ENCODE results near the gene RNF43. TPM values are rescaled to one million over a fixed set of nuclear protein-coding genes. Genes with fewer than 3 reads are reported as not detected.

Gene RNF43
- total and polyA plus RNA-seq, 2 donors (not counting 1 experiment from before 2014, with no cell fraction given): 2.5 to 2.6 TPM

DNA sequence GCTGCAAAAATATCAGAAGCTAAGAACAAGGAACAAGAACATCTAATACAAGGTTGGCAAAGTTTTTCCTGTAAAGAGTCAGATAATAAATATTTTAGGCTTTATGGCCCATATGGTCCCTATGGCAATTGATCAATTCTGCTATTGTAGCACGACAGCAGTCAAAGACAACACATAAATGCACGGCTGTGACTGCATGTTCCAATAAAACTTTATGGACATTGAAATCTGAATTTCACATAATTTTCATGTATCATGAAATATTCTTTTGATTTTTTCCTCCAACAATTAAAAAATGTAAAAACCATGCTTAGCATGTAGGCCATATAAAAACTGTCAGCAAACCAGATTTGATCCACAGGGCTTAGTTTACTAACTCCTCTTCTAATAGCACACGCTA is 10.5 kb upstream of the RNF43 start:
- Histone ChIP-seq H3K9me3 (ENCODE audit: control extremely low read depth in 1 of 3, control insufficient read depth in 2 of 3, insufficient read depth in 1 of 3, low read length in 2 of 3) (no peaks in the 10 kb centered on the region), H3K9ac (ENCODE audit: low read length) (no peak overlapping the region), H3K27ac (ENCODE audit: low read length in 2 of 2) (no peak overlapping the region), H2AFZ (ENCODE audit: insufficient read depth, low read depth, low read length, poor library complexity, severe bottlenecking) (no peak overlapping the region), H3K79me2 (ENCODE audit: control insufficient read depth, insufficient read depth, low read length) (no peaks in the 10 kb centered on the region), H3K4me1 (ENCODE audit: control insufficient read depth in 2 of 2, insufficient read depth in 2 of 2, low read length in 2 of 2) (no peaks in the 10 kb centered on the region), H3K4me3 (ENCODE audit: control extremely low read depth in 1 of 5, extremely low read depth in 1 of 5, insufficient read depth in 1 of 5, low read depth in 2 of 5, low read length in 4 of 5) (no peak overlapping the region), H3K36me3 (replicated peaks in 1 of 2; ENCODE audit: control extremely low read depth in 1 of 2, control insufficient read depth in 1 of 2, extremely low read depth in 1 of 2, insufficient read depth in 2 of 2, low read length in 1 of 2) (no peaks in the 10 kb centered on the region), H4K20me1 (ENCODE audit: control insufficient read depth, insufficient read depth, low read length, poor library complexity, severe bottlenecking) (no peaks in the 10 kb centered on the region), H3K27me3 (replicated peaks in 1 of 4; ENCODE audit: control extremely low read depth in 1 of 4, control insufficient read depth in 3 of 4, insufficient read depth in 4 of 4, low read length in 3 of 4) (no peaks in the 10 kb centered on the region), H3K4me2 (replicated peaks; ENCODE audit: low read depth, low read length, poor library complexity, severe bottlenecking) (peak overlapping the region; percentile 22)
- no peak for TF ChIP-seq EZH2 (IDR thresholded peaks at IDR 0.05; ENCODE audit: borderline replicate concordance, insufficient read depth, low read depth, low read length, poor library complexity, severe bottlenecking)
- TF ChIP-seq, protein P1, sequence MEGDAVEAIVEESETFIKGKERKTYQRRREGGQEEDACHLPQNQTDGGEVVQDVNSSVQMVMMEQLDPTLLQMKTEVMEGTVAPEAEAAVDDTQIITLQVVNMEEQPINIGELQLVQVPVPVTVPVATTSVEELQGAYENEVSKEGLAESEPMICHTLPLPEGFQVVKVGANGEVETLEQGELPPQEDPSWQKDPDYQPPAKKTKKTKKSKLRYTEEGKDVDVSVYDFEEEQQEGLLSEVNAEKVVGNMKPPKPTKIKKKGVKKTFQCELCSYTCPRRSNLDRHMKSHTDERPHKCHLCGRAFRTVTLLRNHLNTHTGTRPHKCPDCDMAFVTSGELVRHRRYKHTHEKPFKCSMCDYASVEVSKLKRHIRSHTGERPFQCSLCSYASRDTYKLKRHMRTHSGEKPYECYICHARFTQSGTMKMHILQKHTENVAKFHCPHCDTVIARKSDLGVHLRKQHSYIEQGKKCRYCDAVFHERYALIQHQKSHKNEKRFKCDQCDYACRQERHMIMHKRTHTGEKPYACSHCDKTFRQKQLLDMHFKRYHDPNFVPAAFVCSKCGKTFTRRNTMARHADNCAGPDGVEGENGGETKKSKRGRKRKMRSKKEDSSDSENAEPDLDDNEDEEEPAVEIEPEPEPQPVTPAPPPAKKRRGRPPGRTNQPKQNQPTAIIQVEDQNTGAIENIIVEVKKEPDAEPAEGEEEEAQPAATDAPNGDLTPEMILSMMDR (IDR thresholded peaks at IDR 0.05): no peak
- peak overlapping the region; percentile 37 for H3K27ac Mint-ChIP-seq
- POLR2A ChIA-PET: no interaction called here
- 100% methylated on average over 2 of the region's 3 CpGs for WGBS (ENCODE audit: insufficient coverage)
- H3K4me1 Mint-ChIP-seq: peaks cover 5% of the 10 kb centered on the region
- H3K27me3 Mint-ChIP-seq: no peaks in the 10 kb centered on the region
- DNase-seq: no peak
- intact Hi-C loops (cut with micrococcal nuclease): no loop called here
- CTCF ChIA-PET: interaction anchor here (1.6 to 2.0 kb wide), 3 partner anchors 10 to 110 kb away, joined by 3 to 12 read pairs (median 7); partner anchors contain the start of gene RNF43
- no peaks in the 10 kb centered on the region for H3K9me3 Mint-ChIP-seq (ENCODE audit: insufficient read depth)
- ATAC-seq (ENCODE audit: low read depth): no peak
- peak overlapping the region; percentile 59 for H3K4me3 Mint-ChIP-seq

DNA sequence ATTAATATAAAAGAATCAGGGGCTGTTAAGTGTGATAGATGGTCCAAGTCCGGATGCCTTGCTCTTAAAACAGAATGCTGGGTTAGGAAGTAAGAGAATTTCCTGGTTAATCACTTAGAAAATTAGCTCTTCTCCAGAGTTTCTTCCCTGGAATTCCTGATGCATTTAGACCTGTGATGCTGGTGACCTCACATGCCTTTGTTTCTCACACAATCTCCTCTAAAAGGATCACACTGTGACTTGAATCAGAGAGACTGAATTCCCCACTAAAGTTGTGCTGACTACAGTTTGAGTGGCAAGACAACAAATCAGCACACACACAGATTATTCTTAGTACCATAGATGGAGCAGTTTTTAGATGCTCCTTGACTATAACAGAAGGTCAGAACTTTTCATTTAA is 4.4 kb upstream of the RNF43 start:
- no CpG with 5 or more reads among the region's 1 CpG for WGBS (ENCODE audit: insufficient coverage)
- no peak overlapping the region for H2AFZ ChIP-seq (ENCODE audit: insufficient read depth, low read depth, low read length, poor library complexity, severe bottlenecking)
- no peaks in the 10 kb centered on the region for H3K27me3 Mint-ChIP-seq
- no peak for DNase-seq
- H3K27me3 ChIP-seq (replicated peaks in 1 of 4; ENCODE audit: control extremely low read depth in 1 of 4, control insufficient read depth in 3 of 4, insufficient read depth in 4 of 4, low read length in 3 of 4): no peaks in the 10 kb centered on the region
- no peak overlapping the region for H3K4me3 ChIP-seq (ENCODE audit: control extremely low read depth in 1 of 5, extremely low read depth in 1 of 5, insufficient read depth in 1 of 5, low read depth in 2 of 5, low read length in 4 of 5)
- no peak overlapping the region for H3K27ac Mint-ChIP-seq
- no peaks in the 10 kb centered on the region for H3K9me3 ChIP-seq (ENCODE audit: control extremely low read depth in 1 of 3, control insufficient read depth in 2 of 3, insufficient read depth in 1 of 3, low read length in 2 of 3)
- no peak overlapping the region for H3K4me2 ChIP-seq (replicated peaks; ENCODE audit: low read depth, low read length, poor library complexity, severe bottlenecking)
- intact Hi-C loops (cut with micrococcal nuclease): no loop called here
- no peak overlapping the region for H3K27ac ChIP-seq (ENCODE audit: low read length in 2 of 2)
- H3K4me1 Mint-ChIP-seq: peaks cover 21% of the 10 kb centered on the region
- no peaks in the 10 kb centered on the region for H3K36me3 ChIP-seq (replicated peaks in 1 of 2; ENCODE audit: control extremely low read depth in 1 of 2, control insufficient read depth in 1 of 2, extremely low read depth in 1 of 2, insufficient read depth in 2 of 2, low read length in 1 of 2)
- peaks cover 14 to 16% of the 10 kb centered on the region in 2 donors for H3K4me1 ChIP-seq (ENCODE audit: control insufficient read depth in 2 of 2, insufficient read depth in 2 of 2, low read length in 2 of 2)
- TF ChIP-seq, protein P1 (IDR thresholded peaks at IDR 0.05): no peak
- no peak for TF ChIP-seq EZH2 (IDR thresholded peaks at IDR 0.05; ENCODE audit: borderline replicate concordance, insufficient read depth, low read depth, low read length, poor library complexity, severe bottlenecking)
- H3K9ac ChIP-seq (ENCODE audit: low read length): no peak overlapping the region
- peaks cover 3% of the 10 kb centered on the region for H3K79me2 ChIP-seq (ENCODE audit: control insufficient read depth, insufficient read depth, low read length)
- ATAC-seq (ENCODE audit: low read depth): no peak
- CTCF ChIA-PET: interaction anchor here (1.2 to 4.1 kb wide), 2 partner anchors 25 to 105 kb away, joined by 3 to 17 read pairs; no protein-coding TSS in a partner anchor
- POLR2A ChIA-PET: no interaction called here
- no peaks in the 10 kb centered on the region for H3K9me3 Mint-ChIP-seq (ENCODE audit: insufficient read depth)
- H3K4me3 Mint-ChIP-seq: no peak overlapping the region
- no peaks in the 10 kb centered on the region for H4K20me1 ChIP-seq (ENCODE audit: control insufficient read depth, insufficient read depth, low read length, poor library complexity, severe bottlenecking)

Measured in B cell (primary cell).